ENCODE data around the gene ZBTB22.

ZBTB22 gene

DNA sequence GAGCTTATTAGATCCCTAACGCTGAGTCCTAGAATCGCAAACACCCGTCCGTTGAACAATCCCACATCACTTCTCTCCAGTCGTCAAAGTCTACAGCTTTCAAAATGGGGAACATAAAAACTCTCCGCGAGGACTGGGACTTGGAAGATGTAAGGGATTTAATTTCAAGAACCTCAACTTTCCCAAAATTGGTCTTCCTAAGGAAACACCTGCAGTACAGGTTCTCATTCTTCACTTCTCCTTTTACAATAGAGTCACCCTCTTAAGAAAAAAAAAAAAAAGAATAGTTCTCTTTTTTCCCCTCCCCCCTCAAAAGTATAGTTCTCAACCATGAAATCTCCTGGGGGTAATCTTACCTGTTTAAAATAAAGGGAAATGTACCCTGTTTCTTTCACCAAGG, 6.6 kb upstream of the ZBTB22 start:
- DNase-seq, result peak in 1 of 2 experiments; percentile 17

DNA sequence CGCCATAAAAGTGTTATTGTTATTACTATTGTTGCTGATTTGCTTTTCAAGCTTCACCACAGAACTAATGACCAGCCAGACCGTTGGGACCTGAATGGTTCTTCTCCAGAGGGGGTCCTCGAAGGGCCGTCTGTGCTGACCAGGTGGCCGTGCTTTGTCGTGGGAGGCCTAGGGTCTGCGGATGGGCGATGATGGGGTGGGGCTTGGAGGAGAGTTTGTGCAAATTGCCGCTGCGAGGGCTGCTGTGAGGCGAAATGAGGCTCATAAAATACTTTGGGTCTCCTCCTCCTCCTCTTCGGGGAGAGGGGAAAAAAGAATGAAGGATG, 6.0 kb upstream of the ZBTB22 start:
- peak; percentile 43 to 66 for DNase-seq

DNA sequence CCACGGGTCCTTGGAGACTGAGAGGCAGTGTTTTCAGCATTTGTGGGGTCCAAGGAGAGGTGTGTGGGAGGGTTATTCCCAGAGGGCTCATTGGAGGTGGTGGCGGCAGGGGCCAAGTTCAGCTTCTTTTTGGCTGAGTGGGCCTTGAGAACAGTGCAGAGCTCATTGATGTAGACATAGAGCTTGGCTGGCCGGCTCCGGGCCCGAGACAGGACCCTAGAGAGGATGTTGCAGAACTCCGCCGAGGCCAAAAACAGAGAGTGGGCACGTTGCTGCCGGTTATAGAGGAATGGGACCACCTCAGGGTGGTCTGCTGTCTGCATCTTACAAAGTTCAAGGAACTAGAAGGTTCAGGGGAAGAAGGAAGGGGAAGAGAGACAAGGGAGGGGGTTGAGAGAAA, 3.7 kb upstream of the ZBTB22 start:
- no peak for DNase-seq

DNA sequence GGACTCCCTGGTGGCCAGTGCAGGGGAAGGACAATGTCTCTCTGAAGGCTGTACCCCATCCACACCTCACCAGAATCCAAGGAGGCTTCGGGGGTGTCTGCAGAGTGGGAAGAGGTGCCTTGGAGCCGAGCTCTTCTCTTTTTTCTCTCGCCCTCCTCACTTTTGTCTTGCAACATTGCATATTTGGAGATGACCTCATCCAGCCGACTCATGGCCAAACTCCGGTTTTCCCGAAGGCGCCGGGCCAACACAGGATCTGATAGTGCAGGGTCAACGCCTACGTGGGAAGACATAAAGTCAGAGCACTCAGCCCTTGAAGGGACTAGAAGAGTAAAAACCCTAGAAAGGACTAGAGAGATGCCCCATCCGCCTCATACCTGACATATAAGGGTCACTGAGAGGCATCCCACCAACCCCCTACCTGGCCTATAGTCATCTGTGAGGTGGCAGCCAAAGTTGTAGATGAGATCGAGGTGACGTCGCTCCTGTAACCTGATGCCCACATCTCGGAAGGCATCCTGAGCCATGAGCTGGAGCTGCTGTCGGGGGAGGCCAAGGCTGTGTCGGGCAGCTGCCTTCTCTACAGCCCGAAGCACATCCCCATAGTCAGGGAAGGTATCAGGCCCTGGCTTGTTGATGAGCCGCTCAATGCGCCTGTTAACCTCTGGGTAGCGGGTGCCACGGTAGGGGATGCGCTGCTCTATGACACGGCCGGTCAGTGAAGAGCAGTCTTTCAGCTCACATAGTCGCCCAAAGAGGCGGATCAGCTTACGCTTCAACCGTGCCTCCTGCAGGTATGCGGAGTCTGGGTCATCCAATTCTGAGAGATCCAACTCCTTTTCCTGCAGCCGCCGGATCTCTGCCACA, 3.0 kb upstream of the ZBTB22 start:
- DNase-seq, result no peak

DNA sequence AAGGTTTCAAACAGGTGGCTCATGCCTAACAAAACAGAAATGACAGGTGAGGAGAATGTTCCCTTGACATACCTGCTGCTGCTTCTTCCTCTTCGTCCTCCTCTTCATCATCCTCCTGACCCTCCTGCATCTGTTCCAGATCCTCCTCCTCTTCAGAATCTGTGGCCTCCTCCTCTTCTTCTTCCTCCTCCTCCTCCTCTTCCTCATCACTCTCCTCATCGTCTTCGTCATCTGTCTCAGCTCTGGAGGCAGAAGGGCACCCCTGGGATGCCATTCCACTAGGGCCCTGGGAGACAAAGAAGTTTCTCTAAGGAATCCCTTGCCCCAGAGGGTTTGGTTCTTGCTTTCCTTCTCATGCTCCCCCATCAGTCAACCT, 2.4 kb upstream of the ZBTB22 start:
- DNase-seq, result no peak

DNA sequence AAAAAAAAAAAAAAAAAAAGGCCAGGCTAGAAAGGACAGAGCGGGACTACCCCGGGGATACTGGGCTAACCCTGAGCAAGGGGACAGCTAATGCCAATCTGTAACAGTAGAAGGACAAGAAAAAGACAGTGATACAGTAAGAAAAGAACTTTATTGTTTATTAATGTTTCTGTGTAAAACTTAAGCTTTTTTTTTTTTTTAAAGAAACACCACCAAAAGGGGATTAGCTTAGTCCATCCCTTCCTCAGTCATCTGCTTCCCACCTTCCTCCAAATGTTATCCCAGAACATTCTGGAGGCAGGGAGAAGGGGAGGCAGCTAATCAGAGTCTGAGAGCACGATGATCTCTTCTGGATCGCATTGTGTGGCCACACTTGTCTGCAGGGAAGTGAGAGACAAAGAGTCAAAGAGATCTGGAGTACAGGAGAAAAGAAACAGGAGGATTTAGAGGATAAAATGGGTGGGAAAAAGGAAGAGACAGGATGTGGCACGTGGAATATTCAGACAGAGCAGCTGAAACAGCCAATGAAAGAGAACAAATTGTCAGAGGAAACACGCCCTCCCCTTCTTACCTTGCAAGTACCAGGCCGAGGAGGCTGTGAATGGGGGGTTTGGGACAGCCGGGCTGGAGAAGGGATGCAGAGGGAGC, 1.0 kb upstream of the ZBTB22 start:
- DNase-seq, result no peak

DNA sequence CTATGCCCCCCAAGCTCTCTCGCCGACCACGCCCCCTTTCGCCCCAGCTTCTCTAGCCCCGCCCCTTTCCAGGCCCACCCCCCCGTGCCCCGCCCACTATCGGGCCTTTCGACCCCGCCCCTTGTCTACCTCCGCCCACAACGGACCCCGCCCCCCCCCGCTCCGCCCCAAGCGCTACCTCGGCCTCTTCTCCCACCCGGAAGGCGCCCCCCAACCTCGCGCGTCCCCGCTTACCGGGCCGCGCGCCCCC, 200 bp downstream of the ZBTB22 start:
- DNase-seq, result no peak

DNA sequence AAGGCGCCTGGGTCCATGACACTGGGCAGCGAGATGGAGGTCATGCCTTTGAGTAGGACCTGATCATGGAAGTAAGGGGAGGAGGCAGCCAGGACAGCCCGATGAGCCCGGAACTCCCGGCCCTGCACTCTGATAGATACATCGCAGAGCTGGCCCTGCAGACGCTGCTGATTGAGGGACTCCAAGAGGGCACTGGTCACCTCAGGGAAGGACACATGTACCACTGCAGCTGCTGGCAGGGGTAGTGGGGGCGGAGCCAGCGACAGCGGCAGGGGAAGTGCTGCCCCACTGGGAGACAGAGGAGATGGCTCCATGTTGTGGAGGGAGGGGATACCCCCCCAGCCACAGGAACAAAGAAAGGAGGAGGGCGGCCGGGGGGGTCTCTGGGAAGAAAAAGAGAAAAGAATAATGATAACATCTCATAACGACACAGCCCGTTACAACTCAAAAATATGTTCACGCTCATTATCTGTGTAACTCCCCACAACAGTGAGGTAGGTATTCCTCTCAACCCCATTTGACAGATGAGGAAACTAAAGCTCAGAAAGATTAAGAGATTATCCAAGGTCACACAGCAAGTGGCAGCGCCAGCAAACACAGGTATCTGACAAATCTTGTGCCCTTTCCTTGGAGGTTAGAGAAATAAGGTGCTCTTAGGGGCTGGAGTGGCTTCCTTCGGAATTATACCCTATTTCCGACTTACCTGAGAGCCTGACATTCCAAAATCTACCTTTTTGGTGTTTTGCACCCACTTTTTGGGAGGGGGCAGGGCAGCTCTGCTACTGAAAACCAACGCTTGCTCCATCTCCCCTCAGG, 733 bp downstream of the ZBTB22 start:
- peak in 1 of 2 experiments; percentile 49 for DNase-seq

DNA sequence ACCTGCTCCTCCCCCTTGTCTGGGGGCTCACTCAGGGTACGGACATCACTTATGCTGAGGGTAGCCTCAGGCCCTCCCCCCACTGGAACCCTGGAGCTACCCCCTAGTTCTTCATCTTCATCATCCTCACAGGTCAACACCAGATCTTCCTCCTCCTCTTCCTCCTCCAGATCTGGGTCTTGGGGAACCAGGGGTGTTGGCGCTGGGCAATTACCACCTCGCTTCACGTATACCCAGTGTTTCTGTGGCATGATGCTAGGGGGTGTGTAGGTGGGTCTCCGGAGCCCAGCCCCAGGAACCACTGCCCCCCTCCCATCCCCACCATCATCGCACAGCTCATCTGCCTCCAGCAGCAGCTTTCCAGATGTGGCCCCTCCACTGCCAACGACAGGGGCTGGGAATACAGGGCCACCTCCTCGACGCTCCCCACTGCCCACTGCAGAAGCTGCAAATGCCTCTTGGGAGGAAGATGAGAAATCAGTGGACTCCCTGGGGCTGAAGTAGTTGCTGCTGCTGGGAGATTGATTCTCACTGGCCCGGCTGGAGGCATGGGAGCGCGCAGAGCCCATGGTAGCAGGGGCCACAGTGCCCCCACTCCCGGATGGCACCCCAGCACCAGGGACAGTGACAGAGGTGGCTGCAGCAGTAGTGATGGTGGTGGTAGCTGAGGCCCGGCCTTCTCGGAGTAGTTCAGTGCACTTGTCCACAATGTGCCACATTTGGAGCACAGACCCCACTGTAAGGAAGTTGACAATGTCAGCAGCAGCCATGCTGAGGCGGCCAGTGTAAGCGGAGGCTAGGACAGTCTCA, 1.5 kb downstream of the ZBTB22 start:
- no peak for DNase-seq

DNA sequence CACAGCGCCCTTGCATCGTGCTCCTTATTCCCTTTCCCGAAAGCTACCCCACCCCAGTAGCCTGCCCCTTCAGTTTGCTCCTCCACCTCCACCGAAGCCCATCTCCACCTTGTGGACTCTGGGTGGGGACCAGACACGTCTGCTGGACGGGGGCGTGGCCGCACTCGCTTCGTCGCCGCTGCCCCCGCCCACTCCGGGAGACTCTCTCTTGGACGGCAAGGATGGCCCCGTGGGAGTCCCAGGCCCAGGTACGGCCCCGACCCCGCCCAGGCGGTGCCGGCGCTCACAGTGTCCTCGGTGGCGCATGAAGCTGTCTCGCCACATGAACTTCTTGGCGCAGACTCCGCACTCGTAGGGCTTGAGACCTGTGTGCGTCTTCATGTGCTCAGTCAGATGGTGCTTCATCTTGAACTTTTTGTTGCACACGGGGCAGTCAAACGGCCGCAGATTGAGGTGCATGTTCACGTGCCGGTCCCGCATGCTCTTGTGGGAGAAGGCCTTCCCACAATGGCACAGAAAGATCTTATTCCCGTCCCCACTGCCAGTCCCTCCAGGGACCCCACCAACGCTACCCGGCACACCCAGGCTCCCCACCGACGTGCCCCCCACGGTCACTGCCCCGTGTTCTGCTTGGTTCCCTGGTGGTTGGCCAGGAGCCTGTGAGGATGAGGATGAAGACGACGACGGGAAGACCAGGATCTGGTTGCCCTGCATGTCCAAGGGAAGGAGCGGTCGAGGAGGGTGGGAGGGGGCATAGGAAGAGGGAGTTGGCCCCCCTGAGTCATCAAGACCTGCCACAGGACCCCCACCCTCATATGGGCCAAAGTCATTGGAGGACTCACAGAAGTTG, 2.4 kb downstream of the ZBTB22 start:
- DNase-seq, result no peak

DNA sequence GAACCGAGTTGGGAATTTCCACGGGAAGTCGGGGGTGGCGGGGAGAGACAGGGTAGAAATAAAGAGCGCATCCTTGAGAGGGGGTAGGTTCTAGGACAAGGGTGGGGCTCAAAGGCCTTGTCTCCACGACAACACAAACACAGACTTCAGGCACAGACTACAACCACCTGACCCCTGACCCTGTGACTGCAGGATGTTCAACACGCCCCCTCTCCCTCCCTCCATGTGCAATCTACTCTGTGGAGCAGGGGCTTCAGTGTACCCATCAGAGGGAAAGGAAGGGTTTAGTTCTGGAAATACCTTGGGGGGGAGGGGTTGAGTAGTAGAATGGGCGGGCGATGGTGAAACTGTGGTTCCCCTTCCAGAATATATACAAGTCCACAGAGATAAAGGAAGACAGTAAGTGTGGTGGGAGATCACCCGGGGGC, 3.0 kb downstream of the ZBTB22 start:
- peak; percentile 37 to 47 for DNase-seq

DNA sequence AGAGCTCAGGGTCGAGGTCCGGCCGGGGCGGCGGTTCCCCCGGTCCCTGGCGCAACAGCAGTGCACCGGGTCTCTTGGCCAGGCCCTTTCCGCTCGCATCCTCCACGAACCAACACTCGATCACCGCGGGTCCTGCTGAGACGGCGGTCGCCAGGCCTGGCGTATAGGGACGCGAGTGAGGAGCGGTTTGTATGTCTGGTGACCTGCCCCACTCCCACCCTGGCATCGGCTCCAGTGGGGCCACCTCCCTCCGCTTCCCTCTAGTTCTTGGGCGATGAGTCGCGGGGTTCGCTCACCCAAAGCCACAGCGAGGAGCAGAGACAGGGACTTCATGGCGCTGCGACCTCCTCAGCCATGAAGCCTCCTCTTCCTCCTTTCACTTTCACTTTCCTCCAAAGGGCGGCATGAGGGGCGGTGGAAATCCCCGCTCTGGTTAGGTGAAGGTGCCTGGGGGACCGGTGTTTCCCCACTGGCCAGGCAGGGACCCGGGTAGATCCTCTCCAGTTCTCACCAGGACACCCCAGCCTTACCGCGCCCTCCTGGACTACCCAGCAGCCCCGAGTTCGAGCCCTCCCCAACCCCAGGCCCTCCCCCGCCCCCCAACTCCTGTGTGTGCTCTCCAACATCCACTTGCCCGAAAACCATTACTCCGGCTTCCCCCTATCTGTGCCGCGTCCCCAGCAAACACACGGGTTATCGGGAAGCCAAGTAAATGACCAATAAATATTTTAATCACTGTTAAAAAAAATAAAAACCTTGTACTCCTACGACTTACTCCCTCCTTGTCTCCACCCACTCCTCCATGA, 3.6 kb downstream of the ZBTB22 start, which contains the start of gene TAPBP:
TSS of gene TAPBP (minus strand) at position 370 of the 806 bp plus-strand sequence. CDS start at position 333, 37 bp downstream.
- peak in 1 of 2 experiments; percentile 19 for DNase-seq

DNA sequence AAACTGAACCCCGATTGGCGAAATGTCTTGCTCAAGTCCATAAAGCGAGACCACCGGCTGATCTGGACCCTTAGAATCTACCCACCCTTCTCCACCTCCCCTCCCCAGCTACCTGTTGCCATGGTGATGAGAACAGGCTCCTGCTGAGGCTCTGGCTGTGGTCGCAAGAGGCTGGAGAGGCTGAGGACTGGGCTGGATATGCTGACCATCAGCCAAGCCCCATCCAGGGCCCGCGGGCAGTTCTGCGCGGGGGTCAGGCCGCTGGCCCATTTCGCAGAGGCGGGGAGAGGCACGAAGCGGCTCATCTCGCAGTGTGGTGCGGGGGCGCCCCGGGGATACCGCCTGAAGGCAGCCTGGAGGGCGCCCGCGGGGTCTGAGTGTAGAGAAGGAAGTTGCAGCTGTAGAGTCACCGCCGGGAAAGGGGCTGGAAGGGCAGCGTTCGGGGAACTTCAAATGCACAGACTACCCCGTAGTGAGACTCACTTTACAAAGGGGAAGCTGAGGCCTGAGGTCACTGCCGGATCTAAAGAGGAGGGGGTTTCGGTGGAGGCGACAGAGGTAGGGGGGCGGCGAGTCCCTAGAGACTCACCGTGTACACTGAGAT, 4.3 kb downstream of the ZBTB22 start:
- DNase-seq, result peak in 1 of 2 experiments; percentile 21

DNA sequence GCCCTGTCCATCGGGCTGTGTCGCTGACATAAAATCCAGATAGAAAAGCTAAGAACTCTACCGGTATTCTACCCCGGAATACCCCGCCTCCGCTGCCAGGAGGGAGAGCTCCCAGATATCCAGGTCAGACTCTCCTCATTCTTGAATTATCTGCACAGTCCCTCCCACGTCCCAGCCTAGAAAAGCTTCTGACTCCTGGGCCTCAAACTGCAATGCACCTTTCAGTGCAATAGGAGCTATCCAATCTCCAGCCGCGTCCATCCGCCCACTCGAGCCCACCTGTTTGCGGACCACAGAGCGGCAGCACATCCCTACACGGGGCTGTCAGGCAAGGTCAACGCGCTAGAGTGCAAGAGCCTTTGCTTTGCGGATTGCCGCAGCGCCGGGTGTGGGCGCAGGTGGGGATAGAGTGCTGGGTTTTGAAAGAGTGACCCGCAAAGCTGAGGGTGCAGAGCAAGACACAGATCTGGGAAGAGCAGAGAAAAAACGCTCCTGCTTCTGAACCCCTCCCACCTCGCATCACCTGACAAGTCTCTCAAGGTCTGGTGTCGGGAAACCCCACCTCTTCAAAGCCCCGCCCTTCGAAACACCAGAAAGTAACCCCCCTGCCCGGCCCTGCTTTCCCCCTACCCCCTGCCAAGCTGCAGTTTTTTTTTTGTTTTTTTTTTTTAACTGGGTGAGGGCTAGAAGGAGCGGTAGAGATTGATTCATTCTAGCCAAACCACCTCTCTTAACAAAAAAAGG, 5.0 kb downstream of the ZBTB22 start:
- peak; percentile 46 to 64 for DNase-seq

DNA sequence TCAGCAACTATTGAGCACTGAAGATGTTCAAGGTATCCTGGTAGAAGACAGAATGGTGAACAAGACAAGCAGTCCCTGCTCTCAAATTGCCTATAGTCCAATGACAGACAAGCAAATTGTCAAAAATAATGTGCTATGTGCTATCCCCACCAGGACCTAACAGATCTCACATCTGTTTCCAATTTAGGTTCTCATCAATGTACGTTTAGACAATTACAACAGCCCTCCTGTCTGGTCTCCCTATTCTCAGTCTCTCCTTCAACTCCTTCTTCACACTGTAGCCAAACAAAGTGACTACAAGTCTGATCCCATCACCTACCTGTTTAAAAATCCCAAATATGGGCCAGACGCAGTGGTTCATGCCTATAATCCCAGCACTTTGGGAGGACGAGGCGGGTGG, 11.2 kb downstream of the ZBTB22 start:
- DNase-seq, result no peak

DNA sequence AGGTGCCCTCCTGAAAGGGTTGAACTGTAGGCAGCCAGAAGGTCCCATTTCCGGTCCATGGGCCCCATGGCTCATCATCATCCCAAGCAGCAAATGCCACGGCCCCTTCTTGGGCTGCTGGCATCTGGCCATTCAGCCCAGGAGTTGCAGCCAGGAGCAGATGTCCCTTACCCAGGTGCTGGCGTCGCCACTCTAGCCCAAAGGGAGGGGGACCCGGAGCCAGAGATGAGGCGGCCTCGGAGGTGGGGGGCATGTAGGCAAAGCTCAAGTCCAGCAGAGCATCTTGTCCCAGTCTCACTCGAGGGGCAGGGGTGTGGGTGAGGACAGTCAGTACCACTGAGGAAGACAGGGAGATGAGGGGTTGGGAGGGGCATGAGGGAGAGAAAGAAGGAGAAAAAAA, 12.5 kb downstream of the ZBTB22 start:
- DNase-seq, result no peak

DNA sequence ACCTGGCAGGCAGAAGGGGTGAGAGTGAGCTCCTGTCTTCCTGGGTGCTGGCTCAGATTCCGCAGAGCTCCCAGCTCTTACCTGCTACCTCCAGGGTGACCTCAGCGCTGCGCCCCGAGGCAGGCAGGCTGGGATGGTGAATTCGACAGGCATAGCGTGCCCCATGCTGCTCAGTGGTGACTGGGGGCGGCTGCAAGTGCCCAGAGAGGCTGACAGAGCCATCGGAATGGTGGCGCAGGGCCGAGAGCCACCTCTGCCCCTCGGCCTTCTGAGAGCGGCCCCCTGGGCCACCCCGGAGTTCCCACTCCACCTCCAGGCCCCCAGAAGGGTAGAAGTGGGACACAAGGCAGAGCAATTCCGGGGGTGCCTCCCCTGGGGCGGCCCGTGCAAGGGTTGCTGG, 13.3 kb downstream of the ZBTB22 start:
- no peak for DNase-seq

DNA sequence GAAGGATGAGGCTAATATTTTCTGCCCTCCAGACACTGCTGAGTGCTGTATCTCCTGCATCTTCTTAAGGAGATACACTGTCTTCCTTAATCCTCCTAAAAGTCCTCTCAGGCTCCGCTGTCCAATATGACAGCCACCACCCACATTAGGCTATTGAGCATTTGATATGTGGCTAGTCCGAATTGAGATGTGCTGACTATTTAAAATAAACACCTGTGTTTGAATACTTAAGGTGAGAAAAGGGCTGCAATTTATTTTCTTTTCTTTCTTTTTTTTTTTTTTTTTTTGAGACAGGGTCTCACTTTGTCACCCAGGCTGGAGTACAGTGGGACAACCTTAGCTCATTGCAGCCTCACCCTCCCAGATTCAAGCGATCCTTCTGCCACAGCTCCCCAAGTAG, 15.7 kb downstream of the ZBTB22 start:
- DNase-seq, result no peak

DNA sequence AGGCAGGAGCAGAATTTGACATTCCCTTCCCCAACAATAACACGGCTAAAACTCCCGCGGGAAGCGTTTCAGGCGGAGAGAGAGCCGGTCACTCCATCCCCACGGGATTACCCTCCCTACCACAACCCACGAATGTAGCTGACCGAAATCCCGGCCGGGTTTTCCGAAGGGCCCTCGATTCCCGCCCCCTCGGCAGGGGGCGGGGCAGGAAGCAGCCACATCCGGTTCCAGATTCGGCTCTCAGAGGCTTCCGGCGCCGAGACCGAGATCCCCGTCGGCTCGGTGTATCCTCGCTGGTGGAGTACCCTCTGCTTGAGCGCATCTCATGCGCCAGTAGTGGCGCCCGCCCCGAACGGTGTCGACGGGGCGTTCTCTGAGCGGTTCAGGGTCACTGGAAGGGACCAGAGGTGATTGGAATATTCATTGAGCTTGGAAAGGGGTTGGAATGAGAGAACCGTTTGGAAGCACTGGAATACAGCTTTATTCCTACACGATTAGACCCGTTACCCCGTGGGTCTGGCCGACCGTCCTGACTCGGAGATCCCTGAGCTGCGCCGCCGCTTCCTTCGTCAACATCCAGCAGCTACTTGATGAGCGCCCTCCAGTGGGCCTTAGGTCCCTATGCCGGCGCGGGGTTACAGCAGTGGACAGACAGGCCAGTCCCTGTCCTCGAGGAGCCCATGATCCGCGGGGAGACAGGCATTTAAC, 18.2 kb downstream of the ZBTB22 start:
- peak; percentile 88 to 89 for DNase-seq
